ENCODE results near the gene SYNE1. TPM values are rescaled to one million over a fixed set of nuclear protein-coding genes. Genes with fewer than 3 reads are reported as not detected.

The SYNE1 gene
- total RNA-seq, 1 experiment from 2014 or later, result 3.0 TPM

DNA sequence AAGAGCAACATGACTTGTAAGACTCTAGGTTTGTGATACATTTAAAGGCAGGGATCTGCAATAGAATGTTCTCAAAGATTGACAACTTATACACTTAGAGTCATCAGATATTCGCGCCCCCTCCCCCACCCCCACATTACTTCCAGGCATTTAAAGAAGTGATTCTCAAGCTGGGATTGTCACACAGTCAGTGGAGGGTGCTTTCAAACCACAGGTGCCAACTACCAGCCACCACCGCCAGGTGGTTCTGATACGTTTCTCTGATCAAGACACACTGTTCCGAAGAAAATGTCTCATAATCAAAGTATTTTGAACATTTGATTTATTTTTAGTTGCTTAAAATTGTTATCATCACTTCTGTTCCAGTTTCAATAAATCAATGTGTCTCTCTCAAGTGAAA lies 472.2 kb downstream of the SYNE1 start:
- no peak for DNase-seq
- no peaks in the 10 kb centered on the region for H4K20me1 ChIP-seq (ENCODE audit: control insufficient read depth, insufficient read depth, insufficient read length)

More for the DNA sequence above, 472.2 kb downstream of the SYNE1 start:
- no peaks in the 10 kb centered on the region for H3K36me3 Mint-ChIP-seq (ENCODE audit: insufficient read depth in 1 of 3, low read depth in 3 of 3)
- Histone ChIP-seq H2BK120ac (ENCODE audit: low read depth, low read length, poor library complexity, severe bottlenecking) (no peak overlapping the region), H2AK5ac (ENCODE audit: insufficient read length, low read length) (no peak overlapping the region), H2BK15ac (ENCODE audit: low read depth, low read length) (no peak overlapping the region), H4K91ac (ENCODE audit: insufficient read length, low read depth, low read length) (no peak overlapping the region), H3K4ac (ENCODE audit: low read depth, low read length) (no peak overlapping the region), H3K4me2 (ENCODE audit: insufficient read depth, insufficient read length, low read length) (no peak overlapping the region), H3T11ph (ENCODE audit: low read length) (no peak overlapping the region), H3K23me2 (ENCODE audit: insufficient read length, low read depth, low read length, poor library complexity, severe bottlenecking) (no peaks in the 10 kb centered on the region), H4K5ac (ENCODE audit: insufficient read length, low read depth, low read length) (no peak overlapping the region), H3K9me3 (ENCODE audit: control insufficient read depth, low read depth, low read length) (no peaks in the 10 kb centered on the region), H4K8ac (replicated peaks; ENCODE audit: insufficient read length, low read depth, low read length) (no peak overlapping the region), H2BK5ac (ENCODE audit: insufficient read length, low read length) (no peak overlapping the region), H3K18ac (ENCODE audit: insufficient read length, low read depth, low read length) (no peak overlapping the region), H2BK12ac (ENCODE audit: insufficient read length, low read depth, low read length) (no peak overlapping the region), H2BK20ac (ENCODE audit: low read depth, low read length, poor library complexity, severe bottlenecking) (no peak overlapping the region), H3K14ac (ENCODE audit: insufficient read depth, low read length) (no peak overlapping the region), H3K27ac (ENCODE audit: insufficient read length, low read depth, low read length) (no peak overlapping the region), H3K4me1 (ENCODE audit: insufficient read depth, low read length) (no peaks in the 10 kb centered on the region), H3K27me3 (ENCODE audit: insufficient read depth, low read length) (no peaks in the 10 kb centered on the region), H2AFZ (ENCODE audit: low read length) (no peak overlapping the region), H3K9ac (ENCODE audit: extremely low read depth, insufficient read length, low read length) (no peak overlapping the region), H3K79me1 (ENCODE audit: insufficient read depth, low read depth, low read length, poor library complexity, severe bottlenecking) (no peaks in the 10 kb centered on the region), H3K56ac (ENCODE audit: insufficient read length, low read depth, low read length) (no peak overlapping the region), H3K79me2 (ENCODE audit: insufficient read depth, low read length) (no peaks in the 10 kb centered on the region), H3K23ac (ENCODE audit: insufficient read length, low read depth, low read length) (no peak overlapping the region)
- no peaks in the 10 kb centered on the region for H3K9me3 Mint-ChIP-seq
- WGBS (ENCODE audit: extremely low coverage, insufficient read length, low lambda C conversion rate), result no CpG with 5 or more reads among the region's 5 CpGs
- H3K4me3 Mint-ChIP-seq, result no peak overlapping the region
- H3K27ac Mint-ChIP-seq, result no peak overlapping the region
- TF ChIP-seq CTCF (conservative IDR thresholded peaks at IDR 0.05), result 0 out of 3 replicates have a peak, but pooled peaks have one; percentile 19
- H3K4me1 Mint-ChIP-seq, result peaks cover 3 to 6% of the 10 kb centered on the region in 2 experiments; a peak in 1 of 4 replicates
- no peaks in the 10 kb centered on the region for H3K27me3 Mint-ChIP-seq (ENCODE audit: low read depth)
